ENCODE data around the gene GRID2IP. TPM values are rescaled to one million over a fixed set of nuclear protein-coding genes. Genes with fewer than 3 reads are reported as not detected.
"Not testable (repeated sequence)": the region's sequence is repeated elsewhere in the genome, so short reads cannot be mapped to it uniquely, and the experiment has no call there.

The GRID2IP gene
- total RNA-seq, 1 donor from 2014 or later, result 1.2 TPM

GRCh38 chr7:6486438-6487183, 64.7 kb downstream of the GRID2IP start:
- DNase-seq, result no peak

- no peak for DNase-seq
Measured at GRCh38 chr7:6482743-6483119, 68.5 kb downstream of the GRID2IP start.

GRCh38 chr7:6482307-6482706, 69.0 kb downstream of the GRID2IP start:
- no peak for DNase-seq

- DNase-seq, result no peak
Measured at GRCh38 chr7:6481445-6481844, 69.8 kb downstream of the GRID2IP start.

- no peak for DNase-seq
Measured at GRCh38 chr7:6480323-6480660, 71.0 kb downstream of the GRID2IP start.

GRCh38 chr7:6479067-6479466, 72.2 kb downstream of the GRID2IP start:
- DNase-seq, result no peak

GRCh38 chr7:6478186-6478585, 73.1 kb downstream of the GRID2IP start:
- no peak for DNase-seq

- no peak for DNase-seq
Measured at GRCh38 chr7:6477318-6477660, 74.0 kb downstream of the GRID2IP start.

GRCh38 chr7:6476596-6477317, 74.5 kb downstream of the GRID2IP start:
- no peak for DNase-seq

- no peak for DNase-seq
Measured at GRCh38 chr7:6475433-6476186, 75.7 kb downstream of the GRID2IP start.

- no peak for DNase-seq
Measured at GRCh38 chr7:6465862-6466261, 85.4 kb downstream of the GRID2IP start.

GRCh38 chr7:6463609-6464008, 87.7 kb downstream of the GRID2IP start:
- not testable (repeated sequence) for DNase-seq

- no peak for DNase-seq
Measured at GRCh38 chr7:6461946-6462550, 89.2 kb downstream of the GRID2IP start.

- no peak for DNase-seq
Measured at GRCh38 chr7:6460990-6461584, 90.2 kb downstream of the GRID2IP start.

- no peak for DNase-seq
Measured at GRCh38 chr7:6460303-6460702, 91.0 kb downstream of the GRID2IP start.

GRCh38 chr7:6458676-6459075, 92.6 kb downstream of the GRID2IP start:
- DNase-seq, result not testable (repeated sequence)

- no peak for DNase-seq
Measured at GRCh38 chr7:6453734-6454133, 97.5 kb downstream of the GRID2IP start.

GRCh38 chr7:6451224-6451705, 100.0 kb downstream of the GRID2IP start:
- no peak for DNase-seq

- DNase-seq, result not testable (repeated sequence)
Measured at GRCh38 chr7:6450591-6450990, 100.7 kb downstream of the GRID2IP start.

GRCh38 chr7:6449884-6450283, 101.4 kb downstream of the GRID2IP start:
- not testable (repeated sequence) for DNase-seq

GRCh38 chr7:6448943-6449543, 102.2 kb downstream of the GRID2IP start:
- no peak for DNase-seq
